Measurements from ENCODE around the gene SLC35F6. TPM values are rescaled to one million over a fixed set of nuclear protein-coding genes. Genes with fewer than 3 reads are reported as not detected.

SLC35F6 gene
- total and polyA plus RNA-seq, 4 donors, result 11.4 to 30.7 (median 19.0) TPM

GRCh38 chr2:26726228-26726627 lies 37.9 kb upstream of the SLC35F6 start:
- Histone ChIP-seq H3K4me3 (ENCODE audit: low read depth in 1 of 3, low read length in 3 of 3) (no peak overlapping the region), H3K27ac (ENCODE audit: low read depth in 1 of 2, low read length in 2 of 2) (no peak overlapping the region), H3K4me1 (ENCODE audit: control insufficient read depth in 4 of 4, insufficient read depth in 4 of 4, low read length in 3 of 4) (peaks cover 8 to 26% (median 24%) of the 10 kb centered on the region in 4 donors), H3K9ac (ENCODE audit: low read depth in 1 of 2, low read length in 2 of 2) (no peak overlapping the region), H3K27me3 (ENCODE audit: control insufficient read depth in 4 of 4, insufficient read depth in 4 of 4, low read length in 3 of 4) (peaks cover 0 to 3% (median 0%) of the 10 kb centered on the region in 4 donors), H3K9me3 (ENCODE audit: control insufficient read depth in 4 of 4, low read length in 3 of 4) (no peaks in the 10 kb centered on the region), H3K36me3 (ENCODE audit: control insufficient read depth in 4 of 4, insufficient read depth in 3 of 4, low read depth in 1 of 4, low read length in 3 of 4) (no peaks in the 10 kb centered on the region)
- no peak for TF ChIP-seq ATF3 (IDR thresholded peaks at IDR 0.05)
- no peak for TF ChIP-seq GABPA (IDR thresholded peaks at IDR 0.05 in 1 of 2, conservative IDR thresholded peaks at IDR 0.05 in 1 of 2)
- TF ChIP-seq ZBTB33 (IDR thresholded peaks at IDR 0.05), result no peak
- TF ChIP-seq HNF4G (IDR thresholded peaks at IDR 0.05), result no peak
- TF ChIP-seq HNF4A (conservative IDR thresholded peaks at IDR 0.05), result no peak
- no peak for TF ChIP-seq MAX (IDR thresholded peaks at IDR 0.05)
- no peak for TF ChIP-seq TAF1 (conservative IDR thresholded peaks at IDR 0.05)
- TF ChIP-seq FOXA1 (IDR thresholded peaks at IDR 0.05), result no peak
- no peak for TF ChIP-seq SP1 (IDR thresholded peaks at IDR 0.05)
- TF ChIP-seq RAD21 (IDR thresholded peaks at IDR 0.05), result no peak
- TF ChIP-seq CTCF (IDR thresholded peaks at IDR 0.05; ENCODE audit: low read depth, low read length, missing input control), result no peak
- TF ChIP-seq YY1 (IDR thresholded peaks at IDR 0.05), result no peak
- TF ChIP-seq REST (IDR thresholded peaks at IDR 0.05), result no peak
- TF ChIP-seq EGR1 (IDR thresholded peaks at IDR 0.05; ENCODE audit: low read depth in 2 of 2), result no peak
- no peak for DNase-seq (ENCODE audit: low spot score)
- WGBS, result 55% methylated on average over 1 of the region's 1 CpG
